Lower leg skin (tissue), 3 donors: Measurements from ENCODE around the gene SLC39A11.

Source experiments
- CTCF ChIP-seq, 3 donors: fragments of 450-650 bp; IDR thresholded peaks; one replicate each; pipeline ENCODE4 v1.5.1; 2016; ENCODE audit warnings: antibody characterized with exemption in 3 of 3, mild to moderate bottlenecking in 3 of 3, moderate library complexity in 2 of 3
- POLR2A ChIP-seq, 2 donors: fragments of 450-650 bp; IDR thresholded peaks; one replicate each; pipeline ENCODE4 v1.6.1; 2016 to 2017; ENCODE audit warnings: antibody characterized with exemption in 2 of 2, mild to moderate bottlenecking in 1 of 2, moderate library complexity in 1 of 2

- TF ChIP-seq CTCF (IDR thresholded peaks at IDR 0.05) (no peak), POLR2A (IDR thresholded peaks at IDR 0.05) (no peak)
Observed at GRCh38 chr17:72852277-72852938, 240.1 kb downstream of the SLC39A11 start.
